GM10266 (cell line): ENCODE results near the gene DVL1.

Source experiments
- DNase-seq: peaks from one replicate; pipeline ENCODE4 v3.0.0; 2012; ENCODE audit errors: extremely low spot score
- TF ChIP-seq, protein P1 (sequence below): IDR thresholded peaks from 2 replicates; pipeline ENCODE4 v1.5.1; 2012; ENCODE audit warnings: mild to moderate bottlenecking, low read depth; ENCODE audit not compliant: control insufficient read depth, insufficient read depth; ENCODE audit errors: missing control alignments

DVL1 gene

DNA sequence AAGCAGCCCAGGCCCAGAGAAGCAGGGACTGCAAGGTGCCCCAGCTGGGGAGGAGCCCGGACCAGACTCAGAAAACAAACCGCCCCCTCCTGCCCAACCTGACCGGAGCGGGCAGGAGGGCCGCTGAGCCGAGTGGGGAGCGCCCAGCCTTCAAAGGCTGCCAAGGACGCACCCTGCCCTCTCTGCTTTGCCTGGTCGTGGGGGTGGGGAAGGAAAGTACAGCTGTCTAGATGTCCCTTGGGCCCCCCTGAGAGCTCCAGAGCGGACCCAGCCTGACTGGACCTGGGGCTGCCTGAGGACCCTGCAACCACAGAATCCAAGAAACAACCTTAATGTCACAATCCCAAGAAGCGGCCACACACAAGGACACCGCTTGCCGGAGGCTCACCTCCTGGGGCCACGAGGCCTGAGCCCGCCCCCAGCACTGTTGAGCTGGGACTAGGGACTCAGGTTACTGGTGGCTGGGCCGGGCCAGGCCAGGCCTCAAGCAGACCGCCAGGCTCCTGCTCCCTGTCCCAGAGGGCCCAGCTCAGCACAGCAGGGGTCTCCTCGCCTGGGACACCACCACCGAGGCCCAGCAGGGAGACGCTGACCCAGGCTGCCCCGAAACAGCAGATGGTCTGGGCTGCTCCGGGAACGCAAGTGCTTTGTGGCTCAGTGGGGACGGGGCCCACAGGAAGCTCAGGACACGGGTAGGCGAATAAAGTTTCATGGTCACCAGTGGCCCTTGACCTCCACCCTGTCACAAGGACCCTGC is 1.4 kb downstream of the DVL1 start:
- TF ChIP-seq, protein P1, sequence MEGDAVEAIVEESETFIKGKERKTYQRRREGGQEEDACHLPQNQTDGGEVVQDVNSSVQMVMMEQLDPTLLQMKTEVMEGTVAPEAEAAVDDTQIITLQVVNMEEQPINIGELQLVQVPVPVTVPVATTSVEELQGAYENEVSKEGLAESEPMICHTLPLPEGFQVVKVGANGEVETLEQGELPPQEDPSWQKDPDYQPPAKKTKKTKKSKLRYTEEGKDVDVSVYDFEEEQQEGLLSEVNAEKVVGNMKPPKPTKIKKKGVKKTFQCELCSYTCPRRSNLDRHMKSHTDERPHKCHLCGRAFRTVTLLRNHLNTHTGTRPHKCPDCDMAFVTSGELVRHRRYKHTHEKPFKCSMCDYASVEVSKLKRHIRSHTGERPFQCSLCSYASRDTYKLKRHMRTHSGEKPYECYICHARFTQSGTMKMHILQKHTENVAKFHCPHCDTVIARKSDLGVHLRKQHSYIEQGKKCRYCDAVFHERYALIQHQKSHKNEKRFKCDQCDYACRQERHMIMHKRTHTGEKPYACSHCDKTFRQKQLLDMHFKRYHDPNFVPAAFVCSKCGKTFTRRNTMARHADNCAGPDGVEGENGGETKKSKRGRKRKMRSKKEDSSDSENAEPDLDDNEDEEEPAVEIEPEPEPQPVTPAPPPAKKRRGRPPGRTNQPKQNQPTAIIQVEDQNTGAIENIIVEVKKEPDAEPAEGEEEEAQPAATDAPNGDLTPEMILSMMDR: no peak
- no peak for DNase-seq

DNA sequence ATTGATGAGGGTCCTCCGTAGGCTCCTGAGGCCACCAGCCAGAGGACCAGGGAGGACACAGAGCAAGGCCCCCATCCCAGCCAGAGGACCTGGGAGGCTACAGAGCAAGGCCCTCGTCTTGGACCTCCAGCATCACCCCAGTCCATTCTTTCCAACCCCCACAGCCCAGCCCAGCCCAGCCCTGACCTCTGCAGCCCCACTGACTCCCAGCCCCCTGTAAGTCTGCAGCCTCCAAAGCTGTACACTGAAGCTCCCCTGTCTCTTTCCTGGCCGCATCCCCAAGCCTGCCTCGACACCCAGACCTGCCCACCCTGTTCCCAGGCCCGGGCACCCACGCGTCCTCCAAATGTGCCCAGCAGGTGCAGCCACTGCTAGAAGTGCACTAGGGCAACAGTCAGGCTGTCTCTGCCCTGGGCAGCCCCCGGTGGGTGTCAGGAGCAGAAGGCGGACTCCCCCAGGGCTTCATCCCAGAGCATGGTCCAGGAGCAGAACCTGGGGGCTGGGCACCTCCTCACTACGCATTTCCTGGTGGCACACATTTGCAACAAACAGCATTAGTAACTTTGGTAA is 2.1 kb downstream of the DVL1 start:
- no peak for DNase-seq
- TF ChIP-seq, protein P1: no peak

DNA sequence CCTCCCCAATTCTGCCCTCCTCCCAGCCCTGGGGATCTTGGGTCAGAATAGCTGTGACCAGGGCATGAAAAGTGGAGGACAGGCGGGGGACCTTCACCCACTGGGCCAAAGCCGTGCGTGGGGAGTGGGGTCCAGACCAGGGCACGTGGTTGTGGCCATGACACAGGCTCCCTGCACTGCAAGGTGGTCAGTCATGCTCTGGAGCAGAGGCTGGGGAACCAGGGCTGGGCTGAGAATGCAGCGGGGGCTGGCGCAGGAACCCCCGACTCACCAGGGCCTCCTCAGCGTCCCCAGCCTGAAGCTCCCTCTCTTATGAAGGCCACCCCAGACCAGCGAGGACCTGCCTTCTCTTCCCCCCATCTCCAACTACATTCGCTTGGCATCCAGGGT is 2.7 kb downstream of the DVL1 start:
- TF ChIP-seq, protein P1: no peak
- DNase-seq: no peak

DNA sequence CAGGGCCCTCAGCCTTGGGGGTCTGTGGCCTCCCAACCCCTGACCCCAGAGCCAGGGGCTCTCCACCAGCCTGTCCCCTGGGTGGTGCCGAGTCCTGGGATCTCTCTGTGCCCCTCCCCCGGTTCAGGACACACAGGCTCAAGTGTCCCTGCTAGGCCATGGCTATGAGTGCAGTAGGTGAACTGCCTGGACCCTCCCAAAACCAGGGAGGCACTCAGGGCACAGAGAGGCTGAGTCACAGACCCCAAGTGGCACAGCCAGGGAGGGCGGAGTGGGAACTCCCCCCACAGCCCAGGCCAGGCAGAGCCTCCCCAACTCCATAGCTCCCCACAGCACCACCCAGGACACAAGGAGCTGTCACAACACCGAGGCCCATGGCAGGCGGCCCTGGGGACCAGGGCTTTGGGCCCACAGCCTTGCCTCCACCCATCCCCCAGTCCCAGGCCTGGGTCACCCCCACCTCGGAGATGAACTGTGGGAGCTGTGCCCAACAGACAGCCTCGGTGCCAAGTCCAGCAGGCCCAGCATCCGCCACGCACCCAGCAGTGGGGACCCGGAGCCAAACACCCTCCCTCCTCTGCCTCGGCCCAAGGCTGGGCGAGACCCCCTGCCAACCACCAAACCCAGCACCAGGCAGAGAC is 3.2 kb downstream of the DVL1 start:
- TF ChIP-seq, protein P1: no peak
- no peak for DNase-seq

DNA sequence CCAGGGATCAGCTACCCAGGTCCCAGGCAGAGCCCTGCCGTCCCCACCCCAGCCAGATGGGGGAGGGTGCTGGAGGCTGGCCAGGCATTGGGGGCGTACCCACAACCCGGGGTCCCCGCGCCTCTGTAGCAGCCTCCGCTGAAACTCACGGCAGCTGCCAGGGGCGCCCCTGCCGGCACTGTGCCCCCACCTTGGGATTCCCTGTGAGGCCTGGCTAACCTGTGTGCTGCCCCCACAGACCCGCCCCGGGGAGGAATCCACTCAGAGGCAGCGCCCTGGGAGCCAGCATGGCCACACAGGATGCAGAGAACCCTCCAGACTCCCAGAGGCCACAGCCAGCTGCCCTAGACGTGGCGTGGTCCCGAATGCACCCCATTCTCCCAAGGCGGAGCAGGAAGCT is 3.8 kb downstream of the DVL1 start:
- TF ChIP-seq, protein P1: no peak
- DNase-seq: no peak

DNA sequence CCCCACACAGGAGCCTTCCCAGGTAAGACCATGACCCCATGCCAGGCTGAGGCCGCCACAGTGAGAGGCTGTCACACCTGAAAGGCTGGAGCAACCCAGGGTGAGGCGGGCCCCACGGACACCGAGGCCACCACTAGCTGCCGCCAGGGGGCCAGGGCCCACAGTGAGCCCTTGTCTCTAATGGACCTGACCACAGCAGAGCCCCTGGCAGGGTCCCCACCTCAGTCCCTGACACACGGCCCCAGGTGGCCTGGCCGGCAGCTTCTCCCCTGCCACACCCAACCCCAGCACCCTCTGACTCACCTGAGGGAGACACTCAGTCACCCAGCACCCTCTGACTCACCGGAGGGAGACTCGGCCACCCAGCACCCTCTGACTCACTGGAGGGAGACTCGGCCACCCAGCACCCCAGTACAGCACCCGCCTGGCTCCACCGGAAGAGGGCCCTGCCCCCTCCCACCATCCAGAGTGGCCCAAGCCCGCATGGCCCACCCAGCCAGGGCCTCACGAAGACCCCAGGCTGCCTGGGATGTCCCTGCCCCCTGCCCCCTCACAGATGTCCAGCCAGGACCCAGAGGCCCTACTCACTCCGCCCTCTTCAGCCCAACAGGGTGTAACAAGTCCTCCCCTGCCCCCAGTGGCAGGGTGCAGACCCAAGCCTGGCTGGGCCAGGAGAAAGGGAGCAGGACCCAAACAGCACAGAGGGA is 4.4 kb downstream of the DVL1 start:
- TF ChIP-seq, protein P1: peak; percentile 12
- DNase-seq: no peak
